Endothelial cell (in vitro differentiated cells): ENCODE results near the gene MGAT5. TPM values are rescaled to one million over a fixed set of nuclear protein-coding genes. Genes with fewer than 3 reads are reported as not detected.

ENCODE experiments used
- DNase-seq: peaks from one replicate; pipeline ENCODE4 v3.0.0; 2021; ENCODE audit warnings: low spot score
- H3K27ac Mint-ChIP-seq: one replicate; pipeline ENCODE4 v1.8.0; 2021; ENCODE audit warnings: mixed read lengths, inconsistent platforms; ENCODE audit not compliant: unreplicated experiment
- H3K27me3 Mint-ChIP-seq: one replicate; pipeline ENCODE4 v1.8.0; 2021; ENCODE audit warnings: mild to moderate bottlenecking, moderate library complexity, mixed read lengths, inconsistent platforms; ENCODE audit not compliant: unreplicated experiment
- H3K36me3 Mint-ChIP-seq: one replicate; pipeline ENCODE4 v1.8.0; 2021; ENCODE audit warnings: mild to moderate bottlenecking, low read depth, mixed read lengths, inconsistent platforms; ENCODE audit not compliant: unreplicated experiment
- H3K4me1 Mint-ChIP-seq: one replicate; pipeline ENCODE4 v1.8.0; 2021; ENCODE audit warnings: mild to moderate bottlenecking, mixed read lengths, inconsistent platforms; ENCODE audit not compliant: unreplicated experiment
- H3K4me3 Mint-ChIP-seq: one replicate; pipeline ENCODE4 v1.8.0; 2021; ENCODE audit warnings: mild to moderate bottlenecking, mixed read lengths, inconsistent platforms; ENCODE audit not compliant: unreplicated experiment
- H3K9me3 Mint-ChIP-seq: one replicate; pipeline ENCODE4 v1.8.0; 2021; ENCODE audit warnings: mixed read lengths, inconsistent platforms; ENCODE audit not compliant: unreplicated experiment
- CTCF ChIP-seq: fragments of 200-600 bp; sonication (generic); IDR thresholded peaks from one replicate; pipeline ENCODE4 v1.5.0; 2021; ENCODE audit warnings: antibody characterized with exemption; ENCODE audit not compliant: unreplicated experiment
- total RNA-seq: library from RNA; stranded (reverse); fragmentation: NEBNext Ultra II Directional; extraction: Animal tissue kit (Norgen Biotek cat#: 25700); gene quantifications from one replicate; pipeline ENCODE4 v1.2.1, GENCODE V29; 2021; ENCODE audit not compliant: unreplicated experiment

Gene MGAT5
- total RNA-seq, 1 donor from 2014 or later = 124 TPM

- no peak for TF ChIP-seq CTCF
- Mint-ChIP-seq H3K36me3 (peaks cover 11% of the 10 kb centered on the region), H3K4me3 (no peak overlapping the region), H3K9me3 (no peaks in the 10 kb centered on the region), H3K27me3 (no peaks in the 10 kb centered on the region), H3K4me1 (peaks cover 56% of the 10 kb centered on the region), H3K27ac (no peak overlapping the region)
- no peak for DNase-seq
These were observed 28.7 kb upstream of the MGAT5 start for GRCh38 chr2:134225173-134225572.

DNA sequence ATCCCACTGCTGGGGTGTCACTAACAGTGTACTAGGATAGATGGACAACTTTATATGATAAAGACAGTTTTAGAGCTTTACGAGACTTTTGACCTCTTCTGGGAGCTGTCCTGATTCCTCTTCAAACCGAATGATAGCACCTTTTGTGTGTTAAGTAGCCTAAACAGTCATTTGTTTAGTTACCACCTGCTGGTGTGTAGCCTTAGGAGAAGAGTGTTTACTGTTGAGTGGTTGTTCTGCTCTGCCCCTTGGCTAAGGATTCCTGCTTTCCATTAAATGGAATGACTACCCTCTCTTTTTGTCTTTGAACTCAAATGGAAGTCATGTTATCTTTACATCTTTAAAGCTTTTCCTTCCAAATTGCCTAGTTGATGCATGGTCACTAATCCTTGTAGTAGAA lies 28.0 kb upstream of the MGAT5 start:
- Mint-ChIP-seq H3K27ac (no peak overlapping the region), H3K9me3 (no peaks in the 10 kb centered on the region), H3K36me3 (peaks cover 11% of the 10 kb centered on the region), H3K27me3 (no peaks in the 10 kb centered on the region), H3K4me1 (peaks cover 50% of the 10 kb centered on the region), H3K4me3 (no peak overlapping the region)
- no peak for TF ChIP-seq CTCF
- no peak for DNase-seq

GRCh38 chr2:134226601-134227000 lies 27.3 kb upstream of the MGAT5 start:
- no peak for TF ChIP-seq CTCF
- Mint-ChIP-seq H3K4me1 (peaks cover 43% of the 10 kb centered on the region), H3K36me3 (peaks cover 11% of the 10 kb centered on the region), H3K27me3 (no peaks in the 10 kb centered on the region), H3K4me3 (no peak overlapping the region), H3K27ac (no peak overlapping the region), H3K9me3 (no peaks in the 10 kb centered on the region)
- DNase-seq = no peak

- TF ChIP-seq CTCF = no peak
- no peak for DNase-seq
- no peak overlapping the region for H3K4me3 Mint-ChIP-seq
- no peak overlapping the region for H3K27ac Mint-ChIP-seq
- no peaks in the 10 kb centered on the region for H3K9me3 Mint-ChIP-seq
- no peaks in the 10 kb centered on the region for H3K27me3 Mint-ChIP-seq
- H3K4me1 Mint-ChIP-seq = peaks cover 47% of the 10 kb centered on the region
- peaks cover 11% of the 10 kb centered on the region for H3K36me3 Mint-ChIP-seq
These were observed 26.2 kb upstream of the MGAT5 start for GRCh38 chr2:134227666-134228065.

- no peak overlapping the region for H3K4me3 Mint-ChIP-seq
- H3K36me3 Mint-ChIP-seq = peaks cover 11% of the 10 kb centered on the region
- H3K9me3 Mint-ChIP-seq = no peaks in the 10 kb centered on the region
- peak; percentile 71 for TF ChIP-seq CTCF
- H3K27me3 Mint-ChIP-seq = no peaks in the 10 kb centered on the region
- H3K4me1 Mint-ChIP-seq = peaks cover 50% of the 10 kb centered on the region
- no peak overlapping the region for H3K27ac Mint-ChIP-seq
- DNase-seq = peak; percentile 19
These were observed 25.4 kb upstream of the MGAT5 start for GRCh38 chr2:134228493-134228903.
